Subcutaneous adipose tissue (tissue), 4 donors: Measurements from ENCODE around the gene PILRB. TPM values are rescaled to one million over a fixed set of nuclear protein-coding genes. Genes with fewer than 3 reads are reported as not detected.

Experiments
- small RNA-seq: library from RNA; depleted of rRNA; stranded (forward); fragments of <200 nt; gene quantifications from one replicate; pipeline ENCODE3, GENCODE V24; 2016
- total RNA-seq, 4 donors: library from RNA; depleted of rRNA; stranded (reverse); fragments of >200 nt; gene quantifications; one replicate each; pipeline ENCODE4 v1.1.0, GENCODE V29; 2016
- TF ChIP-seq, protein P1 (sequence below): fragments of 450-650 bp; IDR thresholded peaks from one replicate; pipeline ENCODE4 v1.5.1; 2016; ENCODE audit warnings: low read depth, mild to moderate bottlenecking, control low read depth, antibody characterized with exemption, moderate library complexity

PILRB gene
- total RNA-seq, 4 donors from 2014 or later = 21.8 to 154 (median 34.0) TPM

DNA sequence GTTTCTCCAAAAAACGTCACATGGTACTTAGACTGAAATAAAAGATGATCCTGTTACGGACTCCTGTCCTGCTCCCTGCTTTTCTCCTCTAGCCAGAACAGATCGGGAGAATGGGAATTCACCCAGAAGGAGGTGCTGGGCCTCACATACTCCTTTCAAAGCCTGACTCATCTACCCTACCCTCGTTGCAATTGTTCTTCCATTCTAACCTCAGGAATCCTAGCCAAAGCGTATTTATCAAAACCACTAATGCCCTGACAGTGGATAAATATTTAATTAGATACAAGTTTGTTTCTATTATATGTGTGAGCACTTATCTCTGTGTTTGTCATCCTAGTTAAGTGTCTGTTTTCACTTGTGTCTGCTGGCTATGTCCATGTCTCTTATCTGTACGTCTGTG, 48.9 kb downstream of the PILRB start:
- TF ChIP-seq, protein P1, sequence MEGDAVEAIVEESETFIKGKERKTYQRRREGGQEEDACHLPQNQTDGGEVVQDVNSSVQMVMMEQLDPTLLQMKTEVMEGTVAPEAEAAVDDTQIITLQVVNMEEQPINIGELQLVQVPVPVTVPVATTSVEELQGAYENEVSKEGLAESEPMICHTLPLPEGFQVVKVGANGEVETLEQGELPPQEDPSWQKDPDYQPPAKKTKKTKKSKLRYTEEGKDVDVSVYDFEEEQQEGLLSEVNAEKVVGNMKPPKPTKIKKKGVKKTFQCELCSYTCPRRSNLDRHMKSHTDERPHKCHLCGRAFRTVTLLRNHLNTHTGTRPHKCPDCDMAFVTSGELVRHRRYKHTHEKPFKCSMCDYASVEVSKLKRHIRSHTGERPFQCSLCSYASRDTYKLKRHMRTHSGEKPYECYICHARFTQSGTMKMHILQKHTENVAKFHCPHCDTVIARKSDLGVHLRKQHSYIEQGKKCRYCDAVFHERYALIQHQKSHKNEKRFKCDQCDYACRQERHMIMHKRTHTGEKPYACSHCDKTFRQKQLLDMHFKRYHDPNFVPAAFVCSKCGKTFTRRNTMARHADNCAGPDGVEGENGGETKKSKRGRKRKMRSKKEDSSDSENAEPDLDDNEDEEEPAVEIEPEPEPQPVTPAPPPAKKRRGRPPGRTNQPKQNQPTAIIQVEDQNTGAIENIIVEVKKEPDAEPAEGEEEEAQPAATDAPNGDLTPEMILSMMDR = no peak

DNA sequence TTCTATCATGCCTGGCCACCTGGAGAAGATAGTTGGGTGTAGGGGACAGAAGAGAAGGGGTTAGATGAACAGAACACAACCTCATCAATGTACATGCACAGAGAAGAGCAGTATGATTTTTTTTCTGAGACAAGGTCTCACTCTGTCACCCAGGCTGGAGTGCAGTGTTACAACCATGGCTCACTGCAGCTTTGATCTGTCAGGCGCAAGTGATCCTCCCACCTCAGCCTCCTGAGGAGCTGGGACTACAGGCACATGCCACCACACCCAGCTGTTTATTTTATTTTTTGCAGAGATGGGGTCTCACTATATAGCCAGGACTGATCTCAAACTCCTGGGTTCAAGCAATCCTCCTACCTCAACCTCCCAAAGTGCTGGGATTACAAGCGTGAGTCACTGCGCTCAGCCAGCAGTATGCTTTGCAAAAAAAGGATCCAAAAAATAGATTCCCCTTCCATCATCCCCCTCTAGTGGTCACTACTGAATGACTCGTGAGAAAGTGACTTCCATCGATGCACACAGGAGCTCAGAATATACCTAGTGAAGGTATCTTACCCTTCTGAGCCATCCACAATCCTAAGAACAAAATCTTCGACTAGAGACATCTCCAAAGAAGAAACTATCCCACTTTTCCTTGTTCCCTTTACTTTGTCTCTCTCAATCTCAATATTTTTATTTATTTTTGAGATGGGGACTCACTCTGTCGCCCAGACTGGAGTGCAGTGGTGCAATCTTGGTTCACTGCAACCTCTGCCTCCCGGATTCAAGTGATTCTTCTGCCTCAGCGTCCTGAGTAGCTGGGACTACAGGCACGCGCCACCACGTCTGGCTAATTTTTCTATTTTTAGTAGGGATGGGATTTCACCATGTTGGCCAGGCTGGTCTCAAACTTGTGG, 49.6 kb downstream of the PILRB start:
- TF ChIP-seq, protein P1 = no peak

DNA sequence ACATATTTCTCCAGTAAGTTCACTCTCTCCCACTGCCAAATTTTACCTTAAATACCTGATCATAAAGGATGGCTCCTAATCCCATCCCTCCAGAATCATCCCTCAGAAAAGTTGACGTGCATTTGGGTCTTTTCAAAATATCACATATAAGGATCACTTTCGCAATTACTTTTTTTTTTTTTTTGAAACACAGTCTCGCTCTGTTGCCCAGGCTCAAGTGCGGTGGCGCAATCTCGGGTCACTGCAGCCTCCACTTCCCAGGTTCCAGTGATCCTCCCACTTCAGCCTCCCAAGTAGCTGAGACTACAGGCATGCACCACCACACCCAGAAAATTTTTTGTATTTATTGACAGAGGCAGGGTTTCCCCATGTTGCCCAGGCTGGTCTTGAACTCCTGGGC, 53.2 kb downstream of the PILRB start:
- TF ChIP-seq, protein P1 = no peak

DNA sequence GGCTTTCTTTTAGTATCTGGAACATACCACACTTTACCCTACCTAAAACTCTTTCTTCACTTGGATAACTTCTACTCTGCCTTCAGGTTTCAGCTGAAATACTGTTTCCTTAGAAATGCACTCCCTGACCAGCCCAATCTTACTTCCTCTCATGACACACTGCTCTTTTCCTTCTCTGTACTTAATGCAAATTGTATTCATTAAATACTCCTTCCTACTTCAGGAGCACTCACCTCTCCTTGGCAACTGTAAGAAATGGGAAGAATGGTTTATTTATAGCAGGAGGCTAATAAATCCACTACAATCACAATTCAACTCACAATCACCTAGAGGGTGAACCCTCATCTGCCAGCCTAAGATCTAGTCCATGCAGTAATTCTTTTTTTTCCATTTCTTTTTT, 55.4 kb downstream of the PILRB start:
- TF ChIP-seq, protein P1 = no peak

DNA sequence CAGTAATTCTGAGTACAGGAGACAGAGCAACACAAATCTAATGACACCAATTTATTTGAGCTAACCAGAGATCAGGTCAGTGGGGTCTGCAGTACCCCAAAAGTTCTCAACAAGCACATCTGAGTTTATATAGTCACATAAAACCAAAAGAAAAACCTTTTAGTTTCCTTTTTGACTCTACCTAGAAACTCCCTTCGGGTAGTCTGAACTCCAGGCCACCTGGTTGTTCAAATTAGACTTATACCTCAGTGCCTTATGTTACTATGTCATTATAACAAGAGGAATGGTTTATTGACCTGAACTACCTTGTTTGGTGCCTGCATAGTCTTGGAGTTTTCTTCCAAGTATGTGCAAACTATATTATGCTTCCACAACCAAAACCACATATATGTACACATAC, 56.0 kb downstream of the PILRB start:
- TF ChIP-seq, protein P1 = no peak

DNA sequence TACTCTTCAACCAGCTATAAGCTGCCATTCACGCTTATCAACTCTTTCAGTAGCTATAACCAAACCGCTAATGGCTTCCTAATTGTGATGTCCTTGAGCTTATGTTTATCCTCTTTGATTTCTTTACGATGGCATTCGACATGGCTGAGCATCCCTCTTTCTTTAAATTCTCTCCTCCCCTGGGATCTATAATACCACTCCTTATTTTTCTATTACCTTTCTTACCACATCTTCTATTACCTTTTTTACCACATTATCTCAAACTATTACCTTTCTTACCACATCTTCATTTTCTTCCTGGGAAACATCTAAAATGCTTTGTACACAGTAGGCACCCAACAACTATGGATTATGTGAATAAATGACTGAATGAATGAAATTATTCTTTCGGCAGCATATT, 57.5 kb downstream of the PILRB start:
- TF ChIP-seq, protein P1 = no peak

Small RNA genes lying within 50 kb of the gene (small RNA-seq; reads per million reads assigned to genes)
- gene RF00019 = 0.49 reads per million

Other genes starting within 250 kb of the PILRB start
- 10 to 100 TPM in 3 of 4 donors, 1 to 10 TPM in 1; 9.8 to 36.2 (median 26.2) TPM for gene TAF6, start 238.8 kb upstream of the PILRB start, total RNA-seq
- 10 to 100 TPM in 1 of 4 donors, 1 to 10 TPM in 3; 5.3 to 13.0 (median 8.2) TPM for gene CNPY4, start 238.5 kb upstream of the PILRB start, total RNA-seq
- 1 to 10 TPM in 3 of 4 donors, under 1 TPM in 1; 0.66 to 2.7 (median 2.3) TPM for gene MBLAC1, start 231.2 kb upstream of the PILRB start, total RNA-seq
- 100 to 1,000 TPM; 142 to 268 (median 250) TPM for gene LAMTOR4, start 209.2 kb upstream of the PILRB start, total RNA-seq
- gene TRAPPC14, start 199.4 kb upstream of the PILRB start, total RNA-seq = 1 to 10 TPM; 2.6 to 6.7 (median 4.6) TPM
- 1 to 10 TPM in 3 of 4 donors, under 1 TPM in 1; 0.85 to 3.6 (median 1.5) TPM for gene GAL3ST4, start 189.5 kb upstream of the PILRB start, total RNA-seq
- gene GPC2, start 180.7 kb upstream of the PILRB start, total RNA-seq = 1 to 10 TPM in 1 of 4 donors, under 1 TPM in 1, not detected in 2; 0.66 to 2.7 TPM
- 1 to 10 TPM in 2 of 4 donors, under 1 TPM in 2; 0.65 to 3.6 (median 1.9) TPM for gene STAG3, start 180.2 kb upstream of the PILRB start, total RNA-seq
- gene PVRIG, start 138.2 kb upstream of the PILRB start, total RNA-seq = under 1 TPM in 3 of 4 donors, not detected in 1; 0.34 to 0.66 (median 0.49) TPM
- not detected for gene SPDYE3, start 50.4 kb upstream of the PILRB start, total RNA-seq
- 10 to 100 TPM in 2 of 4 donors, 1 to 10 TPM in 2; 8.0 to 44.2 (median 9.9) TPM for gene PILRA, start 15.4 kb downstream of the PILRB start, total RNA-seq
- gene ZCWPW1, start 70.6 kb downstream of the PILRB start, total RNA-seq = 10 to 100 TPM in 1 of 4 donors, 1 to 10 TPM in 3; 6.0 to 11.1 (median 8.0) TPM
- 10 to 100 TPM; 21.2 to 28.6 (median 22.3) TPM for gene MEPCE, start 71.7 kb downstream of the PILRB start, total RNA-seq
- 10 to 100 TPM; 11.1 to 26.4 (median 18.4) TPM for gene PPP1R35, start 78.4 kb downstream of the PILRB start, total RNA-seq
- under 1 TPM in 1 of 4 donors, not detected in 3; 0.68 TPM for gene SPACDR, start 106.1 kb downstream of the PILRB start, total RNA-seq
- gene TSC22D4, start 121.1 kb downstream of the PILRB start, total RNA-seq = 10 to 100 TPM; 17.0 to 35.6 (median 19.1) TPM
- under 1 TPM in 2 of 4 donors, not detected in 2; 0.17 to 0.22 TPM for gene NYAP1, start 125.8 kb downstream of the PILRB start, total RNA-seq
- 10 to 100 TPM in 2 of 4 donors, 1 to 10 TPM in 2; 3.4 to 24.3 (median 7.1) TPM for gene AGFG2, start 181.1 kb downstream of the PILRB start, total RNA-seq
- under 1 TPM in 1 of 4 donors, not detected in 3; 0.66 TPM for gene SAP25, start 215.8 kb downstream of the PILRB start, total RNA-seq
- 10 to 100 TPM; 28.0 to 73.6 (median 51.3) TPM for gene LRCH4, start 228.0 kb downstream of the PILRB start, total RNA-seq
- under 1 TPM in 2 of 4 donors, not detected in 2; 0.34 to 0.44 TPM for gene FBXO24, start 228.2 kb downstream of the PILRB start, total RNA-seq
- 10 to 100 TPM; 10.3 to 58.6 (median 27.8) TPM for gene PCOLCE, start 244.2 kb downstream of the PILRB start, total RNA-seq